ENCODE measurements around the gene MRPL53. TPM values are rescaled to one million over a fixed set of nuclear protein-coding genes. Genes with fewer than 3 reads are reported as not detected.

The MRPL53 gene
- polyA plus RNA-seq, 6 donors from 2014 or later: 76.6 to 172 (median 136) TPM

GRCh38 chr2:74507926-74508520 lies 35.5 kb upstream of the MRPL53 start:
- DNase-seq (no peak), ATAC-seq (ENCODE audit: low read depth in 2 of 2) (peak; percentile 6)
- H3K27ac Mint-ChIP-seq: peak overlapping the region; percentile 97 to 100 (median 100)
- peaks cover 33 to 47% (median 41%) of the 10 kb centered on the region in 3 donors for H3K4me1 Mint-ChIP-seq
- H3K36me3 Mint-ChIP-seq: peaks cover 12 to 26% of the 10 kb centered on the region in 2 donors
- H3K27me3 Mint-ChIP-seq: peaks cover 40 to 56% (median 49%) of the 10 kb centered on the region in 3 donors
- H3K9me3 Mint-ChIP-seq: peaks cover 0 to 3% (median 0%) of the 10 kb centered on the region in 7 donors
- H3K4me3 Mint-ChIP-seq: peak overlapping the region; percentile 92 to 100 (median 100)

- Mint-ChIP-seq H3K27ac (peak within 1 kb of the TSS; percentile 97 to 100 (median 100)), H3K4me3 (peak within 1 kb of the TSS; percentile 92 to 100 (median 100)), H3K36me3 (peaks cover 12 to 26% of the 10 kb centered on the region in 2 donors), H3K27me3 (peaks cover 34 to 56% (median 43%) of the 10 kb centered on the region in 3 donors), H3K4me1 (peaks cover 33 to 50% (median 48%) of the 10 kb centered on the region in 3 donors), H3K9me3 (peaks cover 0 to 3% (median 0%) of the 10 kb centered on the region in 7 donors)
- ATAC-seq (ENCODE audit: low read depth in 2 of 2) (peak; percentile 90 to 92), DNase-seq (peak; percentile 98)
These were observed 34.9 kb upstream of the MRPL53 start, which contains the start of gene PCGF1 for GRCh38 chr2:74507145-74507925. Gene PCGF1 (minus strand): TSS chr2:74507695. CDS start chr2:74507668, 27 bp downstream.

- Mint-ChIP-seq H3K27me3 (peaks cover 37 to 59% (median 44%) of the 10 kb centered on the region in 3 donors), H3K36me3 (peaks cover 12 to 26% of the 10 kb centered on the region in 2 donors), H3K4me3 (peak overlapping the region in 6 of 8 donors; percentile 5 to 93 (median 17)), H3K9me3 (peaks cover 0 to 3% (median 0%) of the 10 kb centered on the region in 7 donors), H3K4me1 (peaks cover 38 to 59% (median 57%) of the 10 kb centered on the region in 3 donors), H3K27ac (peak overlapping the region in 1 of 6 donors; percentile 81)
- ATAC-seq (ENCODE audit: low read depth in 2 of 2) (no peak), DNase-seq (no peak)
These were observed 33.2 kb upstream of the MRPL53 start for GRCh38 chr2:74505448-74506246.

- Mint-ChIP-seq H3K9me3 (peaks cover 0 to 2% (median 0%) of the 10 kb centered on the region in 7 donors), H3K4me3 (peak overlapping the region; percentile 33 to 80 (median 63)), H3K27me3 (peaks cover 44 to 61% (median 45%) of the 10 kb centered on the region in 3 donors)
These were observed 32.1 kb upstream of the MRPL53 start for GRCh38 chr2:74504591-74504990.

GRCh38 chr2:74503506-74504475 lies 31.3 kb upstream of the MRPL53 start:
- Mint-ChIP-seq H3K4me3 (peak overlapping the region; percentile 63 to 88 (median 81)), H3K27me3 (peaks cover 48 to 66% (median 49%) of the 10 kb centered on the region in 3 donors), H3K36me3 (peaks cover 12 to 26% of the 10 kb centered on the region in 2 donors), H3K27ac (peak overlapping the region in 2 of 6 donors; percentile 14 to 42), H3K9me3 (peaks cover 0 to 2% (median 0%) of the 10 kb centered on the region in 7 donors), H3K4me1 (peaks cover 42 to 76% (median 71%) of the 10 kb centered on the region in 3 donors)
- DNase-seq (no peak), ATAC-seq (ENCODE audit: low read depth in 2 of 2) (no peak)

More at GRCh38 chr2:74504591-74504990, 32.1 kb upstream of the MRPL53 start:
- peaks cover 38 to 68% (median 66%) of the 10 kb centered on the region in 3 donors for H3K4me1 Mint-ChIP-seq
- H3K36me3 Mint-ChIP-seq: peaks cover 12 to 26% of the 10 kb centered on the region in 2 donors
- no peak overlapping the region for H3K27ac Mint-ChIP-seq
- DNase-seq: no peak
- no peak for ATAC-seq (ENCODE audit: low read depth in 2 of 2)

GRCh38 chr2:74502720-74503505 lies 30.4 kb upstream of the MRPL53 start:
- Mint-ChIP-seq H3K9me3 (peaks cover 0 to 2% (median 0%) of the 10 kb centered on the region in 7 donors), H3K4me3 (peak overlapping the region; percentile 63 to 88 (median 81)), H3K36me3 (peaks cover 12 to 26% of the 10 kb centered on the region in 2 donors), H3K4me1 (peaks cover 45 to 76% (median 71%) of the 10 kb centered on the region in 3 donors), H3K27ac (no peak overlapping the region), H3K27me3 (peaks cover 56 to 75% (median 57%) of the 10 kb centered on the region in 3 donors)
- peak; percentile 24 for DNase-seq
- ATAC-seq (ENCODE audit: low read depth in 2 of 2): no peak

GRCh38 chr2:74502147-74502719 lies 29.8 kb upstream of the MRPL53 start:
- Mint-ChIP-seq H3K4me3 (peak overlapping the region; percentile 63 to 88 (median 81)), H3K36me3 (peaks cover 12 to 26% of the 10 kb centered on the region in 2 donors), H3K9me3 (no peaks in the 10 kb centered on the region), H3K4me1 (peaks cover 47 to 79% (median 69%) of the 10 kb centered on the region in 3 donors), H3K27me3 (peaks cover 56 to 82% (median 63%) of the 10 kb centered on the region in 3 donors), H3K27ac (peak overlapping the region in 1 of 6 donors; percentile 39)
- ATAC-seq (ENCODE audit: low read depth in 2 of 2) (no peak), DNase-seq (no peak)

- no peak for DNase-seq
- Mint-ChIP-seq H3K9me3 (no peaks in the 10 kb centered on the region), H3K4me3 (peak overlapping the region in 7 of 8 donors; percentile 15 to 82 (median 81)), H3K4me1 (peaks cover 39 to 72% (median 63%) of the 10 kb centered on the region in 3 donors), H3K27me3 (peaks cover 56 to 82% (median 63%) of the 10 kb centered on the region in 3 donors), H3K27ac (peak overlapping the region in 2 of 6 donors; percentile 34 to 77), H3K36me3 (peaks cover 12 to 23% of the 10 kb centered on the region in 2 donors)
- no peak for ATAC-seq (ENCODE audit: low read depth in 2 of 2)
These were observed 29.0 kb upstream of the MRPL53 start for GRCh38 chr2:74501335-74502071.

- Mint-ChIP-seq H3K27me3 (peaks cover 56 to 82% (median 63%) of the 10 kb centered on the region in 3 donors), H3K27ac (no peak overlapping the region), H3K4me1 (peaks cover 37 to 70% (median 62%) of the 10 kb centered on the region in 3 donors), H3K9me3 (no peaks in the 10 kb centered on the region), H3K36me3 (peaks cover 12 to 16% of the 10 kb centered on the region in 2 donors), H3K4me3 (peak overlapping the region in 4 of 8 donors; percentile 12 to 55 (median 16))
- DNase-seq (no peak), ATAC-seq (ENCODE audit: low read depth in 2 of 2) (no peak)
These were observed 28.1 kb upstream of the MRPL53 start for GRCh38 chr2:74500578-74500946.

GRCh38 chr2:74499940-74500577 lies 27.6 kb upstream of the MRPL53 start:
- H3K4me1 Mint-ChIP-seq: peaks cover 37 to 67% (median 61%) of the 10 kb centered on the region in 3 donors
- H3K4me3 Mint-ChIP-seq: peak overlapping the region in 6 of 8 donors; percentile 12 to 71 (median 54)
- H3K27me3 Mint-ChIP-seq: peaks cover 53 to 78% (median 61%) of the 10 kb centered on the region in 3 donors

More at GRCh38 chr2:74499940-74500577, 27.6 kb upstream of the MRPL53 start:
- no peak overlapping the region for H3K27ac Mint-ChIP-seq
- DNase-seq: no peak
- ATAC-seq (ENCODE audit: low read depth in 2 of 2): no peak
- H3K9me3 Mint-ChIP-seq: no peaks in the 10 kb centered on the region
- peaks cover 9 to 11% of the 10 kb centered on the region in 2 donors for H3K36me3 Mint-ChIP-seq

All from naive B cell (primary cell).